Measurements from ENCODE around the gene B3GNT2. TPM values are rescaled to one million over a fixed set of nuclear protein-coding genes. Genes with fewer than 3 reads are reported as not detected.
"Not testable (repeated sequence)": the region's sequence is repeated elsewhere in the genome, so short reads cannot be mapped to it uniquely, and the experiment has no call there.

Gene B3GNT2
- total RNA-seq, 1 experiment from 2014 or later, result 32.2 TPM

DNA sequence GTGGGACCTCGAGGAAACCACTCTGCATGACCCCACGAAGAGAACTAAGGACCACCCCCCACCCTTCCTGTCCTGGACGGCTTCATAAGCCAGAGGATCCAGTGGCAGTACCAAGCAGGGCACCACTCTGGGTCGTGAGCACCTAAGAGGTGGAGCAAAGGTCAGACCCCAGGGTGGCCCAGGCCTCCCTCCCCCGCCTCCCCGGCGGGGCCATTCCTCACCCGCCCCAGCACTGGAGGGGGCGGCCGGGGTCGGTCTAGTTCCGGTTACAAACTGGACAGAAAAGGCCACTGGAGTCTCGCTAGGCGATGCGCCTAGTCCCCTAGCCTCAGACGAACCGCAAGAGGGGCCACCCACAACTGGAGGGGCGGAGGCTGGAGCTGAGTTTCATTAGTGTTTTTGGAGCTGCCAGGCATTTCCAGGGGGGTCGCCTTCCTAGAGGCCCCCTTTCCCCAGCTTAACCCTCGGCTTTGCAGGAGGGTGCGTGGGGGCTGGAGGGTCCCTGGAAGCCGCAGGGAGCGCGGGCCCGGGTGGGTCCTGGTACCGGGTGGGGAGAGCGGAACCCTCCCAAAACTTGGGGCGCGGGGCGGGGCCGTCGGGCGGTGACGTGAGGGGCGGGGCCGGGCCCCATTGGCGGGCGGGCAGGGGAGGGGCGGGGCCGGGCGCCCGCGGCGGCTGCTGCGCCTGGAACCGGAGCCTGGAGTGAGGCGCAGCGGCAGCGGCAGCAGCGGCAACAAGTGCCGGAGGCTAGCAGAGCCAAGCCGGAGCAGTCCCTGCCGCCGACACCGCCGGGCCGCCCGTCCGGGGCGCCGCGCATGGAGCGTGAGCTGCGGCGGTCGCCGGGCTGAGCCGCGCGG is at the start of gene B3GNT2 (continued):
- TF ChIP-seq ESRRA (CRISPR knock-in tag; IDR thresholded peaks at IDR 0.05; ENCODE audit: borderline replicate concordance), result peak; percentile 23; the same call in 1 of the 2 replicates
- no peak for TF ChIP-seq ELF4 (CRISPR knock-in tag; IDR thresholded peaks at IDR 0.05; ENCODE audit: low read depth)
- no peak for TF ChIP-seq KAT7 (CRISPR knock-in tag; IDR thresholded peaks at IDR 0.05; ENCODE audit: borderline replicate concordance)
- TF ChIP-seq IRF2 (CRISPR knock-in tag; IDR thresholded peaks at IDR 0.05; ENCODE audit: borderline replicate concordance, low read depth), result no peak
- TF ChIP-seq PRDM15 (CRISPR knock-in tag; IDR thresholded peaks at IDR 0.05), result peak; percentile 76
- TF ChIP-seq JAZF1 (CRISPR knock-in tag; IDR thresholded peaks at IDR 0.05), result no peak
- TF ChIP-seq, protein P1, sequence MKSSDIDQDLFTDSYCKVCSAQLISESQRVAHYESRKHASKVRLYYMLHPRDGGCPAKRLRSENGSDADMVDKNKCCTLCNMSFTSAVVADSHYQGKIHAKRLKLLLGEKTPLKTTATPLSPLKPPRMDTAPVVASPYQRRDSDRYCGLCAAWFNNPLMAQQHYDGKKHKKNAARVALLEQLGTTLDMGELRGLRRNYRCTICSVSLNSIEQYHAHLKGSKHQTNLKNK (CRISPR knock-in tag; IDR thresholded peaks at IDR 0.05), result no peak
- TF ChIP-seq NR2C2 (CRISPR knock-in tag; IDR thresholded peaks at IDR 0.05), result no peak

DNA sequence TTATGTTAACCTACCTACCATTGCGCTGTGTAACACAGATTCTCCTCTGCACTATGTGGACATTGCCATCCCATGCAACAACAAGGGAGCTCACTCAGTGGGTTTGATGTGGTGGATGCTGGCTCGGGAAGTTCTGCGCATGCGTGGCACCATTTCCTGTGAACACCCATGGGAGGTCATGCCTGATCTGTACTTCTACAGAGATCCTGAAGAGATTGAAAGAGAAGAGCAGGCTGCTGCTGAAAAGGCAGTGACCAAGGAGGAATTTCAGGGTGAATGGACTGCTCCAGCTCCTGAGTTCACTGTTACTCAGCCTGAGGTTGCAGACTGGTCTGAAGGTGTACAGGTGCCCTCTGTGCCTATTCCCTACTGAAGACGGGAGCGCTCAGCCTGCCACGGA is 49.1 kb upstream of the B3GNT2 start:
- POLR2A ChIA-PET; H3K4me3 Mint-ChIP-seq; DNase-seq (ENCODE audit: low spot score); H3K27me3 Mint-ChIP-seq (ENCODE audit: low read depth); H3K27ac Mint-ChIP-seq; H3K36me3 Mint-ChIP-seq; CTCF ChIA-PET; H3K9me3 Mint-ChIP-seq; ATAC-seq: not testable (repeated sequence)
- H3K4me1 Mint-ChIP-seq, result peaks cover 21% of the 10 kb centered on the region

- no peak overlapping the region for H3K4me3 Mint-ChIP-seq
- H3K9me3 Mint-ChIP-seq, result no peaks in the 10 kb centered on the region
- no peak for TF ChIP-seq ZNF317 (CRISPR knock-in tag; IDR thresholded peaks at IDR 0.05; ENCODE audit: borderline replicate concordance, low read depth)
- TF ChIP-seq GRHL2 (CRISPR knock-in tag; IDR thresholded peaks at IDR 0.05; ENCODE audit: insufficient replicate concordance, severe bottlenecking), result no peak
- TF ChIP-seq ESRRA (CRISPR knock-in tag; IDR thresholded peaks at IDR 0.05; ENCODE audit: borderline replicate concordance), result no peak
- TF ChIP-seq, protein P2, sequence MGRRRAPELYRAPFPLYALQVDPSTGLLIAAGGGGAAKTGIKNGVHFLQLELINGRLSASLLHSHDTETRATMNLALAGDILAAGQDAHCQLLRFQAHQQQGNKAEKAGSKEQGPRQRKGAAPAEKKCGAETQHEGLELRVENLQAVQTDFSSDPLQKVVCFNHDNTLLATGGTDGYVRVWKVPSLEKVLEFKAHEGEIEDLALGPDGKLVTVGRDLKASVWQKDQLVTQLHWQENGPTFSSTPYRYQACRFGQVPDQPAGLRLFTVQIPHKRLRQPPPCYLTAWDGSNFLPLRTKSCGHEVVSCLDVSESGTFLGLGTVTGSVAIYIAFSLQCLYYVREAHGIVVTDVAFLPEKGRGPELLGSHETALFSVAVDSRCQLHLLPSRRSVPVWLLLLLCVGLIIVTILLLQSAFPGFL (CRISPR knock-in tag; IDR thresholded peaks at IDR 0.05; ENCODE audit: borderline replicate concordance), result no peak
- TF ChIP-seq, protein P3, sequence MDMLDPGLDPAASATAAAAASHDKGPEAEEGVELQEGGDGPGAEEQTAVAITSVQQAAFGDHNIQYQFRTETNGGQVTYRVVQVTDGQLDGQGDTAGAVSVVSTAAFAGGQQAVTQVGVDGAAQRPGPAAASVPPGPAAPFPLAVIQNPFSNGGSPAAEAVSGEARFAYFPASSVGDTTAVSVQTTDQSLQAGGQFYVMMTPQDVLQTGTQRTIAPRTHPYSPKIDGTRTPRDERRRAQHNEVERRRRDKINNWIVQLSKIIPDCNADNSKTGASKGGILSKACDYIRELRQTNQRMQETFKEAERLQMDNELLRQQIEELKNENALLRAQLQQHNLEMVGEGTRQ (CRISPR knock-in tag; IDR thresholded peaks at IDR 0.05), result no peak
- TF ChIP-seq GTF2I (CRISPR knock-in tag; conservative IDR thresholded peaks at IDR 0.05), result no peak
- no peak for TF ChIP-seq RORB (CRISPR knock-in tag; IDR thresholded peaks at IDR 0.05)
- TF ChIP-seq CTCF (IDR thresholded peaks at IDR 0.05), result no peak
- CTCF ChIA-PET, result no interaction called here
- H3K27me3 Mint-ChIP-seq (ENCODE audit: low read depth), result no peaks in the 10 kb centered on the region
- ATAC-seq, result no peak
- H3K4me1 Mint-ChIP-seq, result peaks cover 27% of the 10 kb centered on the region
- no peak overlapping the region for H3K27ac Mint-ChIP-seq
- no peak for DNase-seq (ENCODE audit: low spot score)
- no peaks in the 10 kb centered on the region for H3K36me3 Mint-ChIP-seq
- POLR2A ChIA-PET, result no interaction called here
These were observed 48.2 kb upstream of the B3GNT2 start for GRCh38 chr2:62147610-62148301.

All from WTC11 (cell line).